CD4-positive, alpha-beta T cell treated with Interleukin-21 for 1 hour (primary cell): ENCODE measurements around the gene EML2.
"Not testable (repeated sequence)": the region's sequence is repeated elsewhere in the genome, so short reads cannot be mapped to it uniquely, and the experiment has no call there.

ENCODE experiments used
- DNase-seq: peaks from one replicate; pipeline ENCODE4 v3.0.0-alpha.2; 2020

The EML2 gene

GRCh38 chr19:45650722-45651121 lies 11.5 kb upstream of the EML2 start:
- no peak for DNase-seq

GRCh38 chr19:45646345-45646698 lies 7.1 kb upstream of the EML2 start:
- DNase-seq = no peak

- DNase-seq = peak; percentile 91
Measured at GRCh38 chr19:45645631-45646344, 6.6 kb upstream of the EML2 start.

GRCh38 chr19:45645068-45645630 lies 6.0 kb upstream of the EML2 start:
- DNase-seq = no peak

GRCh38 chr19:45643927-45644771 lies 5.0 kb upstream of the EML2 start:
- no peak for DNase-seq

- DNase-seq = peak; percentile 91
Measured at GRCh38 chr19:45643024-45643926, 4.1 kb upstream of the EML2 start.

- peak; percentile 87 for DNase-seq
Measured at GRCh38 chr19:45641274-45642105, 2.3 kb upstream of the EML2 start.

- DNase-seq = no peak
Measured at GRCh38 chr19:45640849-45641273, 1.7 kb upstream of the EML2 start.

GRCh38 chr19:45637890-45638667 lies 1.1 kb downstream of the EML2 start:
- DNase-seq = no peak

- no peak for DNase-seq
Measured at GRCh38 chr19:45636902-45637301, 2.3 kb downstream of the EML2 start.

GRCh38 chr19:45636275-45636674 lies 2.9 kb downstream of the EML2 start:
- no peak for DNase-seq

GRCh38 chr19:45632468-45633196 lies 6.6 kb downstream of the EML2 start:
- DNase-seq = peak; percentile 43

- no peak for DNase-seq
Measured at GRCh38 chr19:45630463-45630862, 8.7 kb downstream of the EML2 start.

GRCh38 chr19:45629704-45630103 lies 9.5 kb downstream of the EML2 start:
- no peak for DNase-seq

GRCh38 chr19:45628219-45628618 lies 11.0 kb downstream of the EML2 start:
- DNase-seq = not testable (repeated sequence)

GRCh38 chr19:45623984-45624383 lies 15.2 kb downstream of the EML2 start:
- DNase-seq = no peak

GRCh38 chr19:45621976-45622503 lies 17.2 kb downstream of the EML2 start:
- no peak for DNase-seq

- DNase-seq = no peak
Measured at GRCh38 chr19:45621389-45621788, 17.8 kb downstream of the EML2 start.

- DNase-seq = no peak
Measured at GRCh38 chr19:45616704-45617017, 22.5 kb downstream of the EML2 start.
